ENCODE results near the gene HOXA4.

DNA sequence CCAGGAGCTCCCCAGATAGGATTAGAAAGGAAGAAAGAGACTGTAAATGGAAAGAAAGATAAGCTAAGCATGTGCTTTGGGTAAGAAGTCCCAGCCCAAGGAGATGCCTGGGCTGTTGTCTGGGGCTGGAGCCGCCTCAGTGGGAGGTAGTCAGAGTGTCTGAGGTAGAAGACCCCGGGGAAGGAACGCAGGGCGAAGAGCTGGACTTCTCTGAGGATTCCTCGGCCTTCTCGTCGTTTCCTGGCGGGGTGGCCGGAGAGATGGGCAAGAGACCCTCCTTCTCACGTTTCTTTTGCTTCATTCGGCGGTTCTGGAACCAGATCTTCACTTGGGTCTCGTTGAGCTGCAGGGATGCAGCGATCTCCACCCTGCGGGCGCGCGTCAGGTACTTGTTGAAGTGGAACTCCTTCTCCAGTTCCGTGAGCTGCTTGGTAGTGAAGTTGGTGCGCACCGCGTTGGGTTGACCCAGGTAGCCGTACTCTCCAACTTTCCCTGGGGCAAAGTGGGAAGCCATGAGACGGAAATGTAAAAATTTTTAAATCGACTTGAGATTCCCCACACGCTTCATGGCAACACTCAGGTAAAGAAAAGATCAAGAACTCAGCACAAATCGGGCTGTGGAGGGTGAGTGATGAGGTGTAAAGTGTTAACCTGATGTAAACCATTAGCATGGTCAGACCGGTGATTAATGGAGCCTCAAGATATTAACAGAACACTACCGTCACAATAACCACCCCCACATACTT is 36.1 kb downstream of the HOXA4 start:
- TF ChIP-seq, protein P1, sequence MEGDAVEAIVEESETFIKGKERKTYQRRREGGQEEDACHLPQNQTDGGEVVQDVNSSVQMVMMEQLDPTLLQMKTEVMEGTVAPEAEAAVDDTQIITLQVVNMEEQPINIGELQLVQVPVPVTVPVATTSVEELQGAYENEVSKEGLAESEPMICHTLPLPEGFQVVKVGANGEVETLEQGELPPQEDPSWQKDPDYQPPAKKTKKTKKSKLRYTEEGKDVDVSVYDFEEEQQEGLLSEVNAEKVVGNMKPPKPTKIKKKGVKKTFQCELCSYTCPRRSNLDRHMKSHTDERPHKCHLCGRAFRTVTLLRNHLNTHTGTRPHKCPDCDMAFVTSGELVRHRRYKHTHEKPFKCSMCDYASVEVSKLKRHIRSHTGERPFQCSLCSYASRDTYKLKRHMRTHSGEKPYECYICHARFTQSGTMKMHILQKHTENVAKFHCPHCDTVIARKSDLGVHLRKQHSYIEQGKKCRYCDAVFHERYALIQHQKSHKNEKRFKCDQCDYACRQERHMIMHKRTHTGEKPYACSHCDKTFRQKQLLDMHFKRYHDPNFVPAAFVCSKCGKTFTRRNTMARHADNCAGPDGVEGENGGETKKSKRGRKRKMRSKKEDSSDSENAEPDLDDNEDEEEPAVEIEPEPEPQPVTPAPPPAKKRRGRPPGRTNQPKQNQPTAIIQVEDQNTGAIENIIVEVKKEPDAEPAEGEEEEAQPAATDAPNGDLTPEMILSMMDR (IDR thresholded peaks at IDR 0.05 in 8 of 11, conservative IDR thresholded peaks at IDR 0.05 in 3 of 11), result no peak
- TF ChIP-seq POLR2AphosphoS5 (IDR thresholded peaks at IDR 0.05), result no peak
- no peak for TF ChIP-seq POLR2A (IDR thresholded peaks at IDR 0.05)

Data from spleen (tissue), 7 donors.